ENCODE measurements around the gene AKAP9.
A peak's percentile ranks its signal among the peaks of the same experiment; 100 is the strongest.
"Not testable (repeated sequence)": the region's sequence is repeated elsewhere in the genome, so short reads cannot be mapped to it uniquely, and the experiment has no call there.

The AKAP9 gene

DNA sequence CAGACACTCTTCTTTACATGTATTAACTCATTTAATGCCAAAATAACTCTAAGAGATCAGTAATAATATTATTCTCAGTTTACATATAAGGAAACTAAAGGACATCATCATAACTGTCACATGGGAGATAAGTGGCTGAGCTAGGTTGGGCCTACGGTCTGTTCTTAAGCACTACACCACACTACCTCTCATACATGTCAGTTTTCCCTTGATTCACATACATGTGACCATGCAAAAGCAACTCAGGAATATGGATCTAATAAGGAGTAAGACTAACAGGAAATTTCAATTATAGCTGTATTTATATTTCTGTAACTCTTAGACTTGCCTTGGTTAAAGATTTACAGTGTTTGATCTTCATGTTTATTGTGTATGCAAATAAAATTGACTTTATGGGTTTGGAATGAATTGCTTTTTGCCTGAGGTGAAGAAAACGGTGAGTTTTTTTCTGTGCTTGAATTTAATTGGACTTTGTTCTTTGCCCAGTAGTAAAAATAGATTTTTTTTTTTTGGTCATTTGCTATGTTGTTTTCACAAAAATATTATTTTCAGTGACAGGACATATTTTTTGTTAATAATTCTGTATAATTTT, 123.9 kb downstream of the AKAP9 start:
- DNase-seq (ENCODE audit: low read depth in 2 of 2), result no peak

DNA sequence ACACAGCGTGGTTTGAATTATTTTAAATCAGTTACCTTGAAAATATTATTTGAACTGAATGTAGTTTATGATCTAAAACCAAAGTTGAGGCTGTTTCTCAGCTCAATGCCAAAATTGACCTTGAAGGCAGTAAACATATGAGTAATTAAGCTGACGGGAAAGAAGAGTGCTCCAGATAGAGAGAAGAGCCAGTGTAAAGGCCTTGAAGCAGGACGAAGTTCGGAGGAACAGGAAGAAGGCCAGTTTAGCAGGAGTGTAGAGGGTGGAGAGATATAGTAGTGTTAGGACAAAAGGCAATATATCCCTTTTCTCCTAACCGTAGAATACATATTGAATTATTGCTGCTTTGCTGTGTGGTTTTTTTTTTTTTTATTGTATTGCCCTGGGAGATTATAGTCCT, 130.4 kb downstream of the AKAP9 start:
- no peak for DNase-seq (ENCODE audit: low read depth in 2 of 2)

DNA sequence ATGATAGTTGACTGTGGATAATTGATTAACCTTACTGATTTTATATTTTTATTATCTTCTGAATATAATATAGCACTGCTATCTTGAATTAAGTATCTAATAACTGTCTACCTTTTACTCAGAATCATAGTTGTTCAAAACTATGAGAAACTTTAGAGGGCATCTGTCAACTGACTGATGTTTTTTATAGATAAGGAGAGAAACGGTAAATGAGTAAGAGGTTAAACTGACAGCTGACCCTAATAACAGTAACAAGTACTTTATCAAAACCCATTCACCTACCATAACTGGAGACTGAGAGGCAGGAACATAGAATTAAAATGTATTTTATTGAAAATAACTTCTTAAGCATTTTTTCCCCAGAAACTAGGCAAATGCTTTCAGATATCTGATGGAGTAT, 131.5 kb downstream of the AKAP9 start:
- no peak for DNase-seq (ENCODE audit: low read depth in 2 of 2)

DNA sequence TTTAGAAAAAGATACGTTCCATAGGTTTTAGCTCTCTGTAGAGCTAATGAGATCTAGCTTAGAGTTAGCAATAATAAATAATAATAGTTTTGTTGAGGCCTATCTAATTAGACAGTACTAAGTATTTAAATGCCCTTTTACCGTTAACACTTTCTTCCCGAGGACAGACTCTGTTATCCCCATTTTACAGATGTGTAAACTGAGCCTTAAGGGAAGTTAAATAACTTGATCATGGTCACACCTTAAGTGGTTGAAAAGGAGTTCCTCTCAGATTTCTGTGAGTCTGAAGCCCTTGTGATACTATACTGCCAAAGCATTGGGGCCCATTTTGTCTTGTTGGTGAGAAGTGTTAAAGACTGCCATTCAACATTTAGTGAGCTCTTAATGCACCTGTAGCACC, 132.0 kb downstream of the AKAP9 start:
- DNase-seq (ENCODE audit: low read depth in 2 of 2), result no peak

DNA sequence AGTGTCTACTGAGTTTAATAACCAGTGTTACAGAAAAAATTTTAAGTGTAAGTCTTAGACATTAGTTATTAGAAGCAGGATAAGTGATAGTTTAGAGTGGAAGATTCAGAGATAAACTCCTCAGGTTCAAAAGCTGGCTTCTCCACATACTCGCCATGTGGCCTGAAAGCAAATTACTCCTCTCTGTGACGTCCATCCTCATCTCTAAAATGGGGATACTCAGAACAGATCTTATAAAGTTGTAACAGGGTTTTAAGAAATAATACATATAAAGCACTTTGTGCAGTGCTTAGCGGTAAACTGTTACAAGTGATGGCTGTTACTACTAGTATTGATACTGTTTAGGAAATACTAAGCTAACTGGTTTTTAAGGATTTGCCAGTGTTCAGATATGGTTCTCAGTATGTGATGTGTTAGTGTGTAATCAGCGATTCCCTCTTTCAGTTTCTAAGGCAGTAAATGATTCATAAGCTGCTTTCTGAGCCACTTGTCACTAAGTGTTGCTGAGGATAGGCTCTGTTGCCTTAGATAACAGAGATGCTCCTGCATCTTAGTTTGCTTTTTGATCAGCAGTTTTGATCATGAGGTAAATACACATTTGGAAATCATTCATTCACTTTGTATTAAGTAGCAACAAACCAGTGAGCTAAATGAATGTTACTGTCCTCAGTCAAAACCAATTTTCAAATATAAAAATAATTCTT, 134.9 kb downstream of the AKAP9 start:
- DNase-seq (ENCODE audit: low read depth in 2 of 2), result no peak

DNA sequence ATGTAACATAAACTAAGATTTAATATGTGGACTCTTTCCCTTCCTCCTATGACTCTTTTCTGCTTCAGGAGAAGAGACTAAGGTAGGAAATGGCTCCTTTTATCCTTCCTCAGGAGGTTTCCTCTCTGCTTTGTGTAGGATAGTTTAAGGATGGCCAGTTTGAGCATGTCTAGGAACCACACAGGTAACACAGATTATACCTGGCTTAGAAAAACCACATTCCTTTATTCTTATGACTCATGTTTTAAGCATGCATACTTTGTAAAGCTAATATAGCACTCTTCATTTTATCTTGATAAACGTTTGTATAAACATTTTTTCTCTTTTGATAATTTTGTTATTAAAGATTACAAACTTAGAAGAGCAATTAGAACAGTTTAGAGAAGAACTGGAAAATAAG, 135.8 kb downstream of the AKAP9 start:
- DNase-seq (ENCODE audit: low read depth in 2 of 2), result no peak

DNA sequence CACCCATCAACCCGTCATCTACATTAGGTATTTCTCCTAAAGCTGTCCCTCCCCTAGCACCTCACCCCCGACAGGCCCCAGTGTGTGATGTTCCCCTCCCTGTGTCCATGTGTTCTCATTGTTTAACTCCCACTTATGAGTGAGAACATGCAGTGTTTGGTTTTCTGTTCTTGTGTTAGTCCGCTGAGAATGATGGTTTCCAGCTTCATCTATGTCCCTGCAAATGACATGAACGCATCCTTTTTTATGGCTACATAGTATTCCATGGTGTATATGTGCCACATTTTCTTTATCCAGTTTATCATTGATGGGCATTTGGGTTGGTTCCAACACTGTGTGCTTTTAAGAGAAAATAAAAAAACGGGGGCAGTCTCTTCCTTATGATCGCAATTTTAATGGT, 143.3 kb downstream of the AKAP9 start:
- DNase-seq (ENCODE audit: low read depth in 2 of 2), result not testable (repeated sequence)

DNA sequence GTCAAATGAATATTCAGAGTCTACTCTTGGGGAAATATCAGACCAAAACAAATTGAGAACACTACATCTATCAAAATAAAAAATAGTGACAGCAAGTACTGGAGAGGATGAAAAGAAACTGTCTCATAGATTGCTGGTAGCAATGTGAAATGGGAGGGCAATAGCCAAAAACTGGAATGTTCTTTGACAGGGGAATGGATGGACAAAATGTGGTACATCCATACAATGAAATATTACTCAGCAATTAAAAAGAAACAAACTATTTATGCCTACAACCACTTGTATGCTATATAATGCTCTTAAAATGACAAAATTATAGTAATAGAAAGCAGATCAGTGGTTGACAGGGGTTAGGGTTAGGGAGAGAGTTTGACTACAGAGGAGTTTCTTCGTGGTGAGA, 147.6 kb downstream of the AKAP9 start:
- no peak for DNase-seq (ENCODE audit: low read depth in 2 of 2)

DNA sequence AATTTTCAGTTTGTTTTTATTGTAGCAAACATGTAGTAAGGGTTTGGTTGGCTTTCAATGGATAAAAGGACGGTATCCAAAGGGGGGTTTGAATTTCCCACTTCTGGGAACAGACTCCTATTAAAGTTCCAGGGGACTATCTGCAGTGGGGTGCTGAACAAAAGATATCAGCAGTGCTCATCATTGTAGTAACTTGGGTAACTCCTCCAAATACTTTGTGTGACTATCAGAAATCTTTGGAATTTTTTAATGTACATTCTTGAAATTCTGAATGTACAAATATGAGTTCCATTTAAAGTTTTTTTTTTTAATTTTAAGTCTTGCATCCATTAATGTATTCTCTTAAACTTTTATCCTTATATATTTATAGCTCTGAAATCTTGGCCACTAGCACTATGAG, 151.5 kb downstream of the AKAP9 start:
- no peak for DNase-seq (ENCODE audit: low read depth in 2 of 2)

DNA sequence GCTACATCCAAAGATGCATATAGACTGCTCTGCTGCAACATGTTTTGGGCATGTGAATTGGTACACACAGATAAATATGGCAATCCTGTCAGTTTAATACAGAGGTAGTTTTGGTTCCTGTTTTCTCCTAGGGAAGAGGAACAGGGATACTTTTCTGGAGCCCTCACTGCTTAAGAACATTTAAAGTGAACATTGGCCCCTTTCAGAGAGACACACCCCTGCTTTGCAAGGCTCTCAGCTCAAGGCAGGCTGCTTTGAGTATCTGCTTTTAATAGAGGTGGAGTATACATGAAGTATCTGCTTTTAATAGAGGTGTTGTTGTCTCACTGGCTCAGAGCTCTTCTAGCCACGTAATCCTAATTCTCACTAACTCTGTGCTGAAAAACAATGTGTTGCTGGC, 154.7 kb downstream of the AKAP9 start:
- DNase-seq (ENCODE audit: low read depth in 2 of 2), result no peak

DNA sequence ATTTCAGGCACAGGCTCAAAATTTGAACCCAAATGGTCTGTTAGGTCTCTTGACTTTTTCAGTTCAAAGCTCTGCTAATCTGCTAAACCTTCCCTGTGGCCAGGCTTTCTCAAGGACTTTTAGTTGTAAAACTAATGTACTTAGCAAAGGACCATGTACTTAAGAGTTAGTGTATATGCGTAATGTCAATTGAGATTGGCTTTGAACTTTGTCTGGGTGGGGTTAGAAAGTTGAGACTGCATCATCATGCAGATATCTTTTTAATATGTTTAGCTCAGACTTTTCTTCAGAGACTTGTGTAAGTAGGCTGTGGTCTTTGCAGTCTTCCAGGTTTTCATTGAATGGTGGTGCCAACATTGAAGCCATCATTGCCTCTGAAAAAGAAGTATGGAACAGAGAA, 159.9 kb downstream of the AKAP9 start:
- DNase-seq (ENCODE audit: low read depth in 2 of 2), result no peak

DNA sequence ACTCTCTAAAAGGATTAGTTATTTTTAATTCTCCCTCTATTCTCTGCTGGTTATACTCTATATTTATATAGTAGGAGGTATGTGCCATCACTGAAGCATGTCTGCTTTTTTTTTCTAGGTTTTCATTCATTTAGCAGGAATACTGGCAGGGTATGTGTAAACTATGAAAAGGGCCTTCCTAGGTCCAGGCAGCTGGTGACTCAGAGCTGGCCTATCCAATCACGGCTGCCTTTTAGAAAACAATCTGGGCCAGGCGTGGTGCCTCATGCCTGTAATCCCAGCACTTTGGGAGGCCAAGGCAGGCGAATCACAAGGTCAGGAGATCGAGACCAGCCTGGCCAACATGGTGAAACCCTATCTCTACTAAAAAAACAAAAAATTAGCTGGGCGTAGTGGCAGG, 162.2 kb downstream of the AKAP9 start:
- DNase-seq (ENCODE audit: low read depth in 2 of 2), result not testable (repeated sequence)

DNA sequence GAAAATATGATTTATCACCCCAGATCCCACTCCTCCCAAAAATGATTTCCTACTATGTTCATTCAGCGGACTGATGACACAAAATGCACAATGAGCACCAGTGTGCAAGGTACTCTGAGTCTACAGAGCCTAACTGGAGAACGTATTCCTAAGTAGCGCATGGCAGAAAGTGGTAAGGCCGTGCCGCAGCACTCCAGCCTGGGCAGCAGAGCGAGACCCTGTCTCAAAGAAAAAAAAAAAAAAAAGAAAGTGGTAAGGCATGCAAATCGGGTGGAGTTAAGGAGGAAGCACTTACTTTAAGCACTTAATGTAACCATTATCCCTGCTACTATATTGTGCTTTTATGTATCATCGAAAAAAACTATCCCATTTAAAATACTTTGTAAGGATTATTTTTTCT, 168.2 kb downstream of the AKAP9 start:
- no peak for DNase-seq (ENCODE audit: low read depth in 2 of 2)

DNA sequence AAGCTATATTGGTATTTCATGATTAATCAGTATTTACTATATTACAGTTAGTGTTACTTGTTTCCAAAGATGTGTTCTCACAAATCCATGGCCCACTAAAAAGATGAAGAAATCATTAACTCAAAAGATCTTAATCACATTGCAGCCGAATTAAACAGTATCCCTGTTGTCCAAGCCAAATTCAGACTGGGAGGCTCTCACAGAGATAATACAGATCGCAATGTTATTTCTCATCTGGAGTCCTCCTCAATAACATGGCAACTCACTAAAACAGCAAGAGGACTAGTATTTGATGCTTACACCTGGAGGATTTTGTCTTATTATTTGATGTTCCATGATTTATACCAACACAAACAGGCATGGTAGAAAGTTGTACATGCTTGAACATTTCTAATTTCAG, 170.2 kb downstream of the AKAP9 start:
- DNase-seq (ENCODE audit: low read depth in 2 of 2), result no peak

DNA sequence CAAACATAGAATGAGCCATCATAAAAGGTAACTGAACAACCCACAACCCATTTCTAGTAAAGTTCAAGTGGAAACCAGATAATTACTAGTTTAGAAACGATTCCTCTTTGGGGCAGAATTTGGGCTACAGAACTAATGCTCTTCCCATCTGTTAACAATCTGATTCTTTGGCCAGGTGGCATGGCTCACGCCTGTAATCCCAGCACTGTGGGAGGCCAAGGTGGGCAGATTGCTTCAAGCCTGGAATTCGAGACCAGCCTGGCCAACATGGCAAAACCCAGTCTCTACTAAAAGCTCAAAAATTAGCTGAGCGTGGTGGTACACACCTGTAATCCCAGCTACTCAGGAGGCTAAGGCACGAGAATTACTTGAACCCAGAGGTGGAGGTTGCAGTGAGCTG, 175.2 kb downstream of the AKAP9 start:
- no peak for DNase-seq (ENCODE audit: low read depth in 2 of 2)

DNA sequence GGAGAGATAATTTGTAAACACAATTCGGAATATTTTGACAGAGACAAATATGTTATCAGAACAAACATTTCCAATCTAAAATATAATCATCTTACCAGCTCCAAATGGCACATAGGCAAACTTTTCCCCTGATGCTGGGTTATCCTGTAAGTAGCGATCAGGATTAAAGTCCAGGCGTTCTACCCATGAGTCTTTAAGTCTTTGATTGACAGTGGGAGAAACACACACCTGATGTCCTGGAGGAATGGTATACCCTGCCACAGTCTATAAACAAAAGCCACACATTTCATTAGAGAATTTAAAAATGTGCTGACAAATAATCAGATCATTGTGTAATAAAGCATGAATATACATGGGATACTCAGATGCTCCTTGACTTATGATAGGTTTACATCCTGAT, 176.3 kb downstream of the AKAP9 start:
- DNase-seq (ENCODE audit: low read depth in 2 of 2), result no peak

DNA sequence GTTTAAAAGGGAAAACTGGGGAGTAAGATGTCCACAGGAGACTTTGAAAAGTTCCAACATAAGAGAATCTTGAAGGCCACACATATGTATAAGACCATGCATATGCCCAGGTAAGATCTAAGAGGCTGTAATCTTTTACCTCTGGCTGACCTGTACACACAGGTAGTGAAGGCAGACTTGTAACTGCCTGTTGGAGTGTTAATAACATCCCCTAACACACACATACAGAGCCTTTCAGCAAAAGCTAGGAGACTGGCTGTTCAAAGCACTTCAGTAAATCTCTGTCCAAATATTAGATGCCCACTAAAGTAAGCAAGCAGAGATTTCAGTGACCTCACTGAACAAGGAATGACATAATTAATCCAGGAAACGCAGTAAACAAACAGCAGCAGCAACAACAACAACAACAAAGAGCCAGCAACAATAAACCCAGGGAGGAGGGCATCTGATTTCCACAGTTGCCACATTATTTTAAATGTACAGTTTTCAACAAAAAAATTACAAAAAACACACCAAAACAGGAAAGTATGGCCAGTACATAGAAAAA, 178.6 kb downstream of the AKAP9 start:
- DNase-seq (ENCODE audit: low read depth in 2 of 2), result no peak

DNA sequence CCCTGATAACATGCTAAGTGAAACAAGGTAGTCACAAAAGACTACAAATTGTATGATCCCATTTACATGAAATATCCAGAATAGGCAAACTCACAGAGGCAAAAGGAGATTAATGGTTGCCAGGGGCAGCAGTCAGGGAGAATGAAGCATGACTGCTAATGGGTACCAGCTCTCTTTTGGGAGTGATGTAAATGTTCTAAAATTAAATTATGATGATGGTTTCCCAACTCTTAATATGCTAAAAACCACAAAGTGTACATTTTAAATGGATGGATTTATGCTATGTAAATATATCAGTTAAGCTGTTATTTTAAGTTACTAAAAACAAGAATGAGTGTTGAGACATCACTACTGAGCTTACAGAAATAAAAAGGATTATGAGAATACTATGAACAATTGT, 181.0 kb downstream of the AKAP9 start:
- no peak for DNase-seq (ENCODE audit: low read depth in 2 of 2)

DNA sequence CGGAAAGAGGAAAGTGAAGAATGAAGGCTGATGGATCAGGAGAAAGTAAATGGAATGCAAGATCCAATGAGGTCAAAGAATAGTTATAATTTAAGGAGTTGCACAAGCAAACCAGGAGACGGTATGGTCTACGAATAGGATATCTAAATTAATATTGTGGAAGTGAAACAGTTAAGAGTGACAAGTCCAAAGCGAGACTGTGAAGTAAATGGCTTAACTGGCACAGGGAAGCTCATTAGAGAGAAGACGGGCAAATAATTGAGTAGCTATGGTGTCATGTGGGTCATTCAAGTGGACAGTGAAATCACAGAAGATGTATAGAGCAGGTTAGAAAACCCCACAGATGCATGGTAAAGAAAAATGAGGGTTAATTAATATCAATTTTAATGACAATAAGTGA, 190.4 kb downstream of the AKAP9 start:
- no peak for DNase-seq (ENCODE audit: low read depth in 2 of 2)

DNA sequence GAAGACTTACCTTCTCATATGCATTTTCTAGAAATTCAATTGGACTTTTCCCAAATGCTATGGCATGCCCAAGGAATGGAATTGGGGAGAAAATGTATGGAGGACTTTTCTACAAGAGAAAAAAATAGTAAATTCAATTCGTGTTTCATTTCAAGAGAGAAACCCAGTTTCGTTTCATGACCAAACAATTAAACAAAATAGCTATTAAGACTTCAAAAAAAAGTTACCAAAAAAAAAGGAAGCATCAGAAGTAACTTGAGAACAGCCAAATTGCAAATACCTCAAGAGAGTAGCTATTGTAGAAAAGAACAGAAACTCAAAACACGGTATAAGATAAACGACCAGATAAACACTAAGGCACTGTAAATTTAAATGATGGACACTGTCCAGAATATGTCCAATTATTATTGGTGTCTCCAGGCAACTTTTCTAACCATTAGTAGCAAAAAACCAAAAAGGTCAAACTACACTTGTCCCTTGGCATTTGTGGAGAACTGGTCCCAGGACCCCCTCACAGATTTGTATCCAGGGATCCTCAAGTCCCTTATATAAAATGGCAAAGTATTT, 191.2 kb downstream of the AKAP9 start:
- no peak for DNase-seq (ENCODE audit: low read depth in 2 of 2)

DNA sequence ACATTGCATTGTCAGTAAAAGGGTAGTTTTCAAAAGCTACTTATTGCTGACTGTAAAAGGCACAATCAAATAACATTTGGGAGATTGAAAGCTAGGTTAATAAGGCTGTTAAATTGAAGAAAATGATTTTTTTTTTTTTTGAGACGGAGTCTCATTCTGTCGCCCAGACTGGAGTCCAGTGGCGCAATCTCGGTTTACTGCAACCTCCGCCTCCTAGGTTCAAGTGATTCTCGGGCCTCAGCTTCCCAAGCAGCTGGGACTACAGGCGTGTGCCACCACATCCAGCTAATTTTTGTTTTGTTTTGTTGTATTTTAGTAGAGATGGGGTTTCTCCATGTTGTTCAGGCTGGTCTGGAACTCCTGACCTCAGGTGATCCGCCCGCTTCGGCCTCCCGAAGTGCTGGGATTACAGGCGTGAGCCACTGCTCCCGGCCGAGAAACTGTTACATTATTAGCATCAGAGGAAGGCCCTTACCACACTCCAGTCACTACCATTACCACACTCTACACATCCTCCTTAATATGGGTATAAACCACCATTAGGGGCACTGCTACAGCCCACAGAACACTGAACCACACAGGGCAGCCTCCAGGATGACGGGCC, 192.6 kb downstream of the AKAP9 start:
- DNase-seq (ENCODE audit: low read depth in 2 of 2), result no peak

DNA sequence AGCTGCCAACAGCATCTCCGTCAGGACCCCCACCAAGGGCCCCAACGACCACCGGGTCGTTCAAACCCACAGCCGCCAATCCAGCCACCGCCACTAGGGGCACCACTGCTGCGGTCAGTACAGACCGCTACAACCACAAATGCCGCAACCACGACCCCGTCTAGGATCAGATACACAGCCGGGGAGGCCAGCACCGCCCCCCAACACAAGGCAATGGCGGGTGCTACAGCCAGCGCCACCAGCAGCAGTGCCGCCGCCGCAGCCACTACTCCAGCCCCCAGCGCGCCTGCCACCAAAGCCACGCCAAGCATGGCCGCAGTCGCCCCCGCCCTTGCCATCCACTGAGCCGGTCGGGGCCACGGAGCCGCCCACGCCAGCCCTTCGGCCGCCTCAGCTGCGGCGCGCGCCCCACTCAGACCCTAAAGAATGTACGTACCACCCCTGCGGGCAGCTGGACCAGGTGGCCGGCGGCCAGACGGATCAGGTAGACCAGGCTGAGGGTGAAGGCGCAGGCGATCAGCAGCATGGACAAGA, 193.1 kb downstream of the AKAP9 start:
- DNase-seq (ENCODE audit: low read depth in 2 of 2), result peak; percentile 24 to 36
